ENCODE results near the gene ITGA5.

The ITGA5 gene

DNA sequence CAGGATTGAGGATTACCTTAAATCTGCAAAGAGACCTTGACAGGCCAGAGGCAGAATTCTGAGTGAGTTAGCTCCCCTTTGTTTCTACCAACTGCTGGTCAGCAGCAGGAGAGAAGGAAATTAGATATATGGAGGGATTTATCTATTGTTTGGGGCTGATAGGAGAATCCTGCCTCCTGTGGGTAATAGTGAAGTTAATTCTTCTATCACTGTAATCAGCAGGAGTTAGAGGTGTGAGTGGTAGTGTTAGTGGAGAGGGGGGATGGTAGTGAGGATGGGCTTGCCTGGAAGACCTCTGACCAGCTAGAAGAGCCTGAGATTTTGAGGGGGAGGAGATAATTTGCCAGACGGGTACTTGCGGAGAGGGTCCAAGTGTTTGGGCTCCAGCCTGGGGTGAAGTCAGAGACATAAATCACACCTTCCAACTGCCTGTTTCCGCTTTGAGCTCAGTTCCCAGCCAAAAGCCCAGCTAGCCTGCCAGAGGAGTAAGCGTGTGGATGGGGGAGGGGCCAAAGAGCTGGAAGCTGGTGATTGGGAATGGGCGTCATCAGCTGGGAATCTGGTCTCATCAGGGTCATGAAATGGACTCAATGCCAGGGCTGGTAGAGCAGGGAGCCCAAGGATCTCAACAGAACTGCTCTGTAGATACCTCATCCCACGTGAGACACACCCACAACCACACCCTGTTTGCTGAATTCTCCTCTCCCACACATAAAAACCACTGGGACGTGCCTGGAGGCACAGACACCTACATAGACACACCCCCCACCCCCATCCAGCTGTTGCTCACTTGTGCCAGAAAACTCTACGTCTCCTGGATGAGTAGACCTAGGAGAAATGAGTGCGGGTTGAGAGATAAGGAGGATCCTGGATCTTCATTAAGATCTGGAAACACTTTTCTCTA is 13.1 kb upstream of the ITGA5 start:
- H3K36me3 ChIP-seq (ENCODE audit: control insufficient read depth in 2 of 2, insufficient read depth in 2 of 2, low read length in 2 of 2), result no peaks in the 10 kb centered on the region
- no peak overlapping the region for H3K9ac ChIP-seq (ENCODE audit: low read depth in 1 of 2, low read length in 2 of 2)
- peaks cover 0 to 3% of the 10 kb centered on the region in 2 donors for H3K27me3 ChIP-seq (ENCODE audit: control insufficient read depth in 2 of 2, insufficient read depth in 2 of 2, low read length in 2 of 2)
- peaks cover 9 to 13% of the 10 kb centered on the region in 2 donors for H3K4me1 ChIP-seq (ENCODE audit: control insufficient read depth in 2 of 2, insufficient read depth in 2 of 2, low read length in 2 of 2)
- peak overlapping the region; percentile 10 to 50 for H3K27ac ChIP-seq (ENCODE audit: low read depth in 2 of 2, low read length in 2 of 2)
- H3K4me3 ChIP-seq (ENCODE audit: low read length in 2 of 2), result no peak overlapping the region
- no peaks in the 10 kb centered on the region for H3K9me3 ChIP-seq (ENCODE audit: control insufficient read depth in 2 of 2, low read length in 2 of 2)

DNA sequence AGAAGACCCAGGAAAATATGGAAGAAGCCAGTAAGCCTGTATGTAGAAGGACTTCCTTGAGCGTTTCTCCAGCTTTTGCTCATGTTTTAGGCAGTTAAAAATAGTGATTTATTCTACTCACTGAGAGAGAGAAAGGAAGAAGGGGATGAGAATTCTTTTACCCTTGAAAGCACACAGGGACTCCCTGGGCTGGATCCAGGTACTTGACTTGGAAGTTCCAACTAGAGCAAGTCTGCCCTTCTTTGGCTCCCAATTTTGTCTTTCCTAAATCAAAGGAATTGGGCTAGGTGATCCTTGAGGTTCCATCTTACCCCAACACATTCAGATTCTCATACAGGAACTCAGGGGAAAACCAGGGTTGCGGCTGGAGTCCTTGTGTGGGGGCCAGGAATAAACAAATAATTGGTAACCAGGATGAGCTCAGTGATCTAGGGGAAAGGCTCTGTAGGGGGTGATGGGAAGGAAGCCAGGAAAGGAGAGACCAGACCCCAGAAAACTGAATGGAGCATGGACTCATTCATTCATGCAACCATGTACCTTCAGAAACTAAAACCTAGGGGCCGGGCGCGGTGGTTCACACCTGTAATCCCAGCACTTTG is 11.5 kb upstream of the ITGA5 start:
- H3K9me3 ChIP-seq (ENCODE audit: control insufficient read depth in 2 of 2, low read length in 2 of 2), result no peaks in the 10 kb centered on the region
- H3K36me3 ChIP-seq (ENCODE audit: control insufficient read depth in 2 of 2, insufficient read depth in 2 of 2, low read length in 2 of 2), result no peaks in the 10 kb centered on the region
- H3K4me1 ChIP-seq (ENCODE audit: control insufficient read depth in 2 of 2, insufficient read depth in 2 of 2, low read length in 2 of 2), result peaks cover 9 to 16% of the 10 kb centered on the region in 2 donors
- peaks cover 0 to 3% of the 10 kb centered on the region in 2 donors for H3K27me3 ChIP-seq (ENCODE audit: control insufficient read depth in 2 of 2, insufficient read depth in 2 of 2, low read length in 2 of 2)
- H3K27ac ChIP-seq (ENCODE audit: low read depth in 2 of 2, low read length in 2 of 2), result no peak overlapping the region
- no peak overlapping the region for H3K4me3 ChIP-seq (ENCODE audit: low read length in 2 of 2)
- no peak overlapping the region for H3K9ac ChIP-seq (ENCODE audit: low read depth in 1 of 2, low read length in 2 of 2)

DNA sequence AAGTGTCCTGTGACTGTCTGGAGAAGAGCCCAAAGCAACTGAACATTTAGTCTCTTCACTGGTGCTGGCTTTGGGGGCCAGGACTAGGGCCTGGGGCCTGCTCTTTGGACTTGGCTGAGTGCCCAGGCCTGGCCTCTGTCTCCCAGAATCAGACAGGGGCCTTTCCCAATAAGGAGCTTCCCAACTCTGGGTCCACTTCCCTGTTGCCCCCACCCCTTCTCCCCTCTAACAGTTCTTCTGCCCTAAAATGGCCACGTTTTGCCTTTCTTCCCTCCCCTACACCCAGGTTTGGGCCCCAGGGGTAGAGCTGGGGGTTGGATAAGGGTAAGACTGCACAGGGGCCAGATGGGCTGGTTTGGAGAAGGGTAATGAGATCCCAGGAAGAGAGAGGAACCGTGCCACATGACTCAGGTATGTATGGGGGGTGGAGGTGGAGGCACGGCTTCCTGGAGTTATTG is 10.0 kb upstream of the ITGA5 start:
- H3K27ac ChIP-seq (ENCODE audit: low read depth in 2 of 2, low read length in 2 of 2), result peak overlapping the region; percentile 31 to 34
- H3K9ac ChIP-seq (ENCODE audit: low read depth in 1 of 2, low read length in 2 of 2), result no peak overlapping the region
- no peaks in the 10 kb centered on the region for H3K9me3 ChIP-seq (ENCODE audit: control insufficient read depth in 2 of 2, low read length in 2 of 2)
- peaks cover 0 to 3% of the 10 kb centered on the region in 2 donors for H3K27me3 ChIP-seq (ENCODE audit: control insufficient read depth in 2 of 2, insufficient read depth in 2 of 2, low read length in 2 of 2)
- no peaks in the 10 kb centered on the region for H3K36me3 ChIP-seq (ENCODE audit: control insufficient read depth in 2 of 2, insufficient read depth in 2 of 2, low read length in 2 of 2)
- H3K4me3 ChIP-seq (ENCODE audit: low read length in 2 of 2), result no peak overlapping the region
- H3K4me1 ChIP-seq (ENCODE audit: control insufficient read depth in 2 of 2, insufficient read depth in 2 of 2, low read length in 2 of 2), result peaks cover 9 to 16% of the 10 kb centered on the region in 2 donors

DNA sequence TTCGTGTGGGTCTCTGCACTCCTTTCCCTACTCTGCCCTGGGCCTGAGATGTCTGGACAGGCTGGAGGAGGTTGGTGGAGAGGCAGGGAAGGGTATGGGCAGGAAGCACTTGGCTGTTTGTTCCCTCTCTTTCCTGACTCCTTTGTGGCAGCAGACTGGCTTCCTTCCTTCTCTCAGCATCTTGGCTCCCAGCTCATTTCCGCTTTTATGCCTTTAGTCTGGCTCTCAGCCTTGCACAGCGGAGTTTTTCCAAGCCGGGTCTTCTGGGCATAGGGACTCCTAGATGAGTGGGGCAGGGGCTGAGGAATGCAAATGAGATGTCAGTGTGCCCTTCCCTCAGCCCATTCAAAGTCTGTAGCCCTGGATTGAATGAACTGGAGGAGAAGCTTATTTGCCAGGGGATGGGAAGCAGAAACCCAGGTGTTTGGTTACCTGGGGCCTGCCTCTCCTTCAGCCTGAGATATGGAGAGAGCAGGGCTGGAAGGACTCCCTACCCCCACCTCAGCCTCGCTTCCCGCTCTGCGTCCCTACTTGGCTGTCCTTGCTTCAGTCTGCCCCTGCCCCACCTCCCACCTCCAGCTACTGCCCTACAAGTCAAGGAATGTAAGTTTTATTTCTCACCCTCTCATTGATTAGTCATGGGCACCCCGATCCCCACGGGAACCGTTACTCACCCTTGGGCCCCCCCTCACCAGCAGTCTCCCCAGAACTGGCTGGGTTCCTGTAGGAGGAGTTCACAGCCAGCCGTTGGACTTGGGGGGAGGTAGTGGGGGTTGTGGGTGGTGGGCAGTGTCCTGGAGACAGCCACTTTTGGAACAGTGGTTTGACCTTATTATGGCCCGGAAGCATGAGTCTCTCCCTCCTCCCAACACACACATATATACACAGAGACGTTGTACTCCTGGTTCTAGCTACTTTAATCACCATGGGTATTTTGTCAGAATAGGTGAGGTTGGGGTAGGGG is 9.3 kb upstream of the ITGA5 start:
- H3K4me1 ChIP-seq (ENCODE audit: control insufficient read depth in 2 of 2, insufficient read depth in 2 of 2, low read length in 2 of 2), result peaks cover 9 to 16% of the 10 kb centered on the region in 2 donors
- no peak overlapping the region for H3K4me3 ChIP-seq (ENCODE audit: low read length in 2 of 2)
- peak overlapping the region; percentile 34 to 37 for H3K27ac ChIP-seq (ENCODE audit: low read depth in 2 of 2, low read length in 2 of 2)
- no peaks in the 10 kb centered on the region for H3K9me3 ChIP-seq (ENCODE audit: control insufficient read depth in 2 of 2, low read length in 2 of 2)
- no peaks in the 10 kb centered on the region for H3K36me3 ChIP-seq (ENCODE audit: control insufficient read depth in 2 of 2, insufficient read depth in 2 of 2, low read length in 2 of 2)
- H3K27me3 ChIP-seq (ENCODE audit: control insufficient read depth in 2 of 2, insufficient read depth in 2 of 2, low read length in 2 of 2), result peaks cover 0 to 3% of the 10 kb centered on the region in 2 donors
- H3K9ac ChIP-seq (ENCODE audit: low read depth in 1 of 2, low read length in 2 of 2), result no peak overlapping the region

DNA sequence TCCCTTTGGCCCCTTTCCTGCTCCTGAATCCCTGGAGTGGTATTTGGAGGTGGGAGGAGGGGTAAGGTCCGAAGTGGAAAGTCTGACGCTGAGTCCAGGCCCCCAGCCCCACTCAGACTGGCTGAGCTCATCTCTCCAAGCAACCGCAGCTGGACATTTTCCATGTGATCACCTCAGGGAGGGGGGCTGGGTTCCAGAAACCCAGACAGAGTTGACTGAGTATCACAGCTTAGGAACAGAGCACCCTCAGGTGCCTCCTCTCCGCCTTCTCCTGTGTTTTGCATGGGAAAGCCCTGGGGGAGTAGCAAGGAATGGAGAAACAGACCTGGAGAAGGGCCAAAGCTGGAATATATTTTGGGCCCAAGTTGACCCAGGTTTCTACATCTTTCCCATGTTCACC is 8.0 kb upstream of the ITGA5 start:
- H3K4me1 ChIP-seq (ENCODE audit: control insufficient read depth in 2 of 2, insufficient read depth in 2 of 2, low read length in 2 of 2), result peaks cover 6 to 11% of the 10 kb centered on the region in 2 donors
- no peak overlapping the region for H3K4me3 ChIP-seq (ENCODE audit: low read length in 2 of 2)
- H3K9ac ChIP-seq (ENCODE audit: low read depth in 1 of 2, low read length in 2 of 2), result no peak overlapping the region
- H3K27me3 ChIP-seq (ENCODE audit: control insufficient read depth in 2 of 2, insufficient read depth in 2 of 2, low read length in 2 of 2), result peaks cover 0 to 3% of the 10 kb centered on the region in 2 donors
- H3K36me3 ChIP-seq (ENCODE audit: control insufficient read depth in 2 of 2, insufficient read depth in 2 of 2, low read length in 2 of 2), result no peaks in the 10 kb centered on the region
- peak overlapping the region in 1 of 2 donors; percentile 9 for H3K27ac ChIP-seq (ENCODE audit: low read depth in 2 of 2, low read length in 2 of 2)
- no peaks in the 10 kb centered on the region for H3K9me3 ChIP-seq (ENCODE audit: control insufficient read depth in 2 of 2, low read length in 2 of 2)

DNA sequence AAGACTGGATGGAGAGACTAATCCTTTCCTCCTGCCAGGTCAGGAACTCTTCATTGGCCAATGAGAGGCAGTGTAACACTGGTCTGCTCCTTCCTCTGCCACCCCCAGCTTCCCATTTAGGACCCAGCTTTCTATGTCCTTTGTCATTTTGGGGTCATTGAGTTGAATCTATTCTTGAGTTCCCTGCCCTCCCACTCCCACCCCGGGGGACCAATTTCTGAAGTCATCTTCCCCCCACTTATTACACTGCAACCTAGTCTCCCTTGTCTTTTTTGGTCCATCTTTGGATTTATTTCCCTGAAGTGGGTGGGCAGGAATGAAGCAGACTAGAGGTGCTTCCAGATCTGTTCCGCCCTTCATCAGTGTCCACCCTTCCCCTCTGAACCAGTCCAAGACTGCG is 7.6 kb upstream of the ITGA5 start:
- Histone ChIP-seq H3K4me1 (ENCODE audit: control insufficient read depth in 2 of 2, insufficient read depth in 2 of 2, low read length in 2 of 2) (peaks cover 4 to 8% of the 10 kb centered on the region in 2 donors), H3K27me3 (ENCODE audit: control insufficient read depth in 2 of 2, insufficient read depth in 2 of 2, low read length in 2 of 2) (no peaks in the 10 kb centered on the region), H3K27ac (ENCODE audit: low read depth in 2 of 2, low read length in 2 of 2) (peak overlapping the region in 1 of 2 donors; percentile 9)

DNA sequence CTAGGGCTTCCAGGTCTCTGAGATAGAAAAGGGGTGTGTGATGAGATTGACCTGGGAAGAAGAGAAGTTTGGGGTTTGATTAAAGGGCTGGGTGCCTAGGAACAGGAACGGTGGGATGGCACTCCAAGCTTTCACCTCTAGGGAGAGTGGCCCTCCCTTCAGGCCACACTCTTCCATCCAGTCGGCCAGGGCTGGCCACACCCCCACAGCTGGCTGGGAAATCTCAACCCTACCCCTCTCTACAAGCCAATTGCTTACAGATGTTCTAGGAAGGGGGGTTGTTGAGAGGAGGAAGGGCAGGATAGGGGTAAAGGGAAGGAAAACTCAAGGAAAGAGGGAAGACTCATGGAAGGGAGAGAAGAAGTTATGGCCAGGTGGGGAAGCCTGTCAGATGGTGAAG is 6.6 kb upstream of the ITGA5 start:
- peaks cover 0 to 5% of the 10 kb centered on the region in 2 donors for H3K27me3 ChIP-seq (ENCODE audit: control insufficient read depth in 2 of 2, insufficient read depth in 2 of 2, low read length in 2 of 2)
- no peaks in the 10 kb centered on the region for H3K36me3 ChIP-seq (ENCODE audit: control insufficient read depth in 2 of 2, insufficient read depth in 2 of 2, low read length in 2 of 2)
- no peak overlapping the region for H3K9ac ChIP-seq (ENCODE audit: low read depth in 1 of 2, low read length in 2 of 2)
- H3K9me3 ChIP-seq (ENCODE audit: control insufficient read depth in 2 of 2, low read length in 2 of 2), result no peaks in the 10 kb centered on the region
- H3K4me1 ChIP-seq (ENCODE audit: control insufficient read depth in 2 of 2, insufficient read depth in 2 of 2, low read length in 2 of 2), result peaks cover 4 to 8% of the 10 kb centered on the region in 2 donors
- H3K27ac ChIP-seq (ENCODE audit: low read depth in 2 of 2, low read length in 2 of 2), result no peak overlapping the region
- no peak overlapping the region for H3K4me3 ChIP-seq (ENCODE audit: low read length in 2 of 2)

More for the DNA sequence above, 7.6 kb upstream of the ITGA5 start:
- Histone ChIP-seq H3K9ac (ENCODE audit: low read depth in 1 of 2, low read length in 2 of 2) (no peak overlapping the region), H3K36me3 (ENCODE audit: control insufficient read depth in 2 of 2, insufficient read depth in 2 of 2, low read length in 2 of 2) (no peaks in the 10 kb centered on the region), H3K4me3 (ENCODE audit: low read length in 2 of 2) (no peak overlapping the region), H3K9me3 (ENCODE audit: control insufficient read depth in 2 of 2, low read length in 2 of 2) (no peaks in the 10 kb centered on the region)

DNA sequence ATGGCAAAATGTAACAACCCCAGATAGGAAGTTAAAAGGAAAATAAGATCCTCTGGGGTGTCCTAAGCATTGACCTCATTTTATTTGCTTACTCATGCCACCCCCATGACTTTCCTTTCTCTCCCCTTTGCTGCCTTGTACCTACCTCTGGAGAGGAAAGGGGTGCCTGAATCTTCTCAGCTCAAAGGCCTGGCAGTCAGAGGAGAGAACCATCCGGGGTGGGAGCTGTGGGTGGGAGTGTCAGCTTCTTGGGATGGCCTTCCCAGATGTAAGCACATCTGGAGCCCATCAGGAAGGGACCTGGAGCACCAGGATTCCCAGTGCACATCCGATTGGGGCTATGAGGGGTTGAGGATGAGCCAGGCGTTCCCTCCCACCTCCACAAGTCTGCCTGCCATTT is 5.2 kb upstream of the ITGA5 start:
- peaks cover 4 to 8% of the 10 kb centered on the region in 2 donors for H3K4me1 ChIP-seq (ENCODE audit: control insufficient read depth in 2 of 2, insufficient read depth in 2 of 2, low read length in 2 of 2)
- H3K27ac ChIP-seq (ENCODE audit: low read depth in 2 of 2, low read length in 2 of 2), result no peak overlapping the region

DNA sequence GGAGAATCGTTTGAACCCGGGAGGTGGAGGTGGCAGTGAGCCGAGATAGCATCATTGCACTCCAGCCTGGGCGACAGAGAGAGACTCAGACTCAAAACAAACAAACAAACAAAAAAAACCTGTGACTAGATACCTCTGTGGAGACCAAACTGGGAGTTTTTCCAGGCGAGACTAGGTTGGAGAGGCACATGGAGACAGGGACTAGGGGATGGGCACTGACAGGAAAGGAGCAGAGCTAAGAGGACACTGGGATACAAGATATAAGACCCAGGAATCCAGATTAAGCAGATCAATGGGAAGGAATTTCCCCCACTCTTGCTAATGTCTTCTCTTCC is 4.7 kb upstream of the ITGA5 start:
- Histone ChIP-seq H3K4me1 (ENCODE audit: control insufficient read depth in 2 of 2, insufficient read depth in 2 of 2, low read length in 2 of 2) (peaks cover 0 to 8% of the 10 kb centered on the region in 2 donors), H3K4me3 (ENCODE audit: low read length in 2 of 2) (no peak overlapping the region), H3K27me3 (ENCODE audit: control insufficient read depth in 2 of 2, insufficient read depth in 2 of 2, low read length in 2 of 2) (peaks cover 3 to 5% of the 10 kb centered on the region in 2 donors), H3K27ac (ENCODE audit: low read depth in 2 of 2, low read length in 2 of 2) (no peak overlapping the region), H3K36me3 (ENCODE audit: control insufficient read depth in 2 of 2, insufficient read depth in 2 of 2, low read length in 2 of 2) (no peaks in the 10 kb centered on the region), H3K9me3 (ENCODE audit: control insufficient read depth in 2 of 2, low read length in 2 of 2) (no peaks in the 10 kb centered on the region), H3K9ac (ENCODE audit: low read depth in 1 of 2, low read length in 2 of 2) (no peak overlapping the region)

More for the DNA sequence above, 5.2 kb upstream of the ITGA5 start:
- Histone ChIP-seq H3K4me3 (ENCODE audit: low read length in 2 of 2) (no peak overlapping the region), H3K9ac (ENCODE audit: low read depth in 1 of 2, low read length in 2 of 2) (no peak overlapping the region), H3K9me3 (ENCODE audit: control insufficient read depth in 2 of 2, low read length in 2 of 2) (no peaks in the 10 kb centered on the region), H3K27me3 (ENCODE audit: control insufficient read depth in 2 of 2, insufficient read depth in 2 of 2, low read length in 2 of 2) (peaks cover 3 to 5% of the 10 kb centered on the region in 2 donors), H3K36me3 (ENCODE audit: control insufficient read depth in 2 of 2, insufficient read depth in 2 of 2, low read length in 2 of 2) (no peaks in the 10 kb centered on the region)
